ENCODE results near the gene GTF2H1. TPM values are rescaled to one million over a fixed set of nuclear protein-coding genes. Genes with fewer than 3 reads are reported as not detected.

Gene GTF2H1
- total RNA-seq, 1 experiment from 2014 or later = 39.4 TPM

GRCh38 chr11:18314784-18315523 is 7.4 kb upstream of the GTF2H1 start:
- no peak overlapping the region for H3K4me2 ChIP-seq (ENCODE audit: insufficient read depth, insufficient read length, low read length)
- H3K23ac ChIP-seq (ENCODE audit: insufficient read length, low read depth, low read length) = no peak overlapping the region
- Mint-ChIP-seq H3K4me3 (no peak overlapping the region), H3K27me3 (ENCODE audit: low read depth) (no peaks in the 10 kb centered on the region), H3K9me3 (no peaks in the 10 kb centered on the region), H3K27ac (peak overlapping the region in 2 of 3 experiments; percentile 67 to 81; a peak in 3 of 7 replicates), H3K4me1 (peaks cover 4 to 10% of the 10 kb centered on the region in 2 experiments; a peak in 3 of 4 replicates), H3K36me3 (ENCODE audit: insufficient read depth in 1 of 3, low read depth in 3 of 3) (peaks cover 6 to 24% (median 23%) of the 10 kb centered on the region in 3 experiments; a peak in 6 of 7 replicates)
- no peak overlapping the region for H2AFZ ChIP-seq (ENCODE audit: low read length)
- H4K91ac ChIP-seq (ENCODE audit: insufficient read length, low read depth, low read length) = no peak overlapping the region
- no peaks in the 10 kb centered on the region for H3K27me3 ChIP-seq (ENCODE audit: insufficient read depth, low read length)
- H3K14ac ChIP-seq (ENCODE audit: insufficient read depth, low read length) = no peak overlapping the region
- no peak overlapping the region for H2BK20ac ChIP-seq (ENCODE audit: low read depth, low read length, poor library complexity, severe bottlenecking)
- no peak overlapping the region for H3K56ac ChIP-seq (ENCODE audit: insufficient read length, low read depth, low read length)
- DNase-seq = no peak
- no peak for TF ChIP-seq CTCF (conservative IDR thresholded peaks at IDR 0.05)
- no peak overlapping the region for H3K18ac ChIP-seq (ENCODE audit: insufficient read length, low read depth, low read length)
- H3K9ac ChIP-seq (ENCODE audit: extremely low read depth, insufficient read length, low read length) = no peak overlapping the region
- no peak overlapping the region for H3K27ac ChIP-seq (ENCODE audit: insufficient read length, low read depth, low read length)
- WGBS (ENCODE audit: extremely low coverage, insufficient read length, low lambda C conversion rate) = no CpG with 5 or more reads among the region's 9 CpGs
- H4K5ac ChIP-seq (ENCODE audit: insufficient read length, low read depth, low read length) = no peak overlapping the region
- H3K4me1 ChIP-seq (ENCODE audit: insufficient read depth, low read length) = no peaks in the 10 kb centered on the region
- H3K79me2 ChIP-seq (ENCODE audit: insufficient read depth, low read length) = peaks cover 9% of the 10 kb centered on the region; the same call in 1 of the 2 replicates
- H4K8ac ChIP-seq (replicated peaks; ENCODE audit: insufficient read length, low read depth, low read length) = no peak overlapping the region
- no peak overlapping the region for H3T11ph ChIP-seq (ENCODE audit: low read length)
- H2BK5ac ChIP-seq (ENCODE audit: insufficient read length, low read length) = no peak overlapping the region
- no peaks in the 10 kb centered on the region for H3K9me3 ChIP-seq (ENCODE audit: control insufficient read depth, low read depth, low read length)
- H3K4ac ChIP-seq (ENCODE audit: low read depth, low read length) = no peak overlapping the region
- peaks cover 4% of the 10 kb centered on the region for H3K79me1 ChIP-seq (ENCODE audit: insufficient read depth, low read depth, low read length, poor library complexity, severe bottlenecking)
- H2BK120ac ChIP-seq (ENCODE audit: low read depth, low read length, poor library complexity, severe bottlenecking) = no peak overlapping the region
- no peak overlapping the region for H2BK12ac ChIP-seq (ENCODE audit: insufficient read length, low read depth, low read length)
- H2AK5ac ChIP-seq (ENCODE audit: insufficient read length, low read length) = no peak overlapping the region
- no peaks in the 10 kb centered on the region for H3K23me2 ChIP-seq (ENCODE audit: insufficient read length, low read depth, low read length, poor library complexity, severe bottlenecking)
- H4K20me1 ChIP-seq (ENCODE audit: control insufficient read depth, insufficient read depth, insufficient read length) = no peaks in the 10 kb centered on the region
- H2BK15ac ChIP-seq (ENCODE audit: low read depth, low read length) = no peak overlapping the region

Measured in H9 (cell line).